HG02885 (cell line): Measurements from ENCODE around the gene OR10D3.
"Not testable (repeated sequence)": the region's sequence is repeated elsewhere in the genome, so short reads cannot be mapped to it uniquely, and the experiment has no call there.

Source experiments
- ATAC-seq: cut with Tn5 transposase; IDR thresholded peaks from one replicate; pipeline ENCODE4 v1.9.1; 2021; ENCODE audit warnings: mild to moderate bottlenecking; ENCODE audit not compliant: unreplicated experiment, poor library complexity

Gene OR10D3

GRCh38 chr11:124183068-124183467 is at the start of gene OR10D3:
OR10D3 (plus strand) TSS chr11:124183345; CDS start chr11:124185270, 1,925 bp downstream.
- no peak for ATAC-seq

GRCh38 chr11:124143034-124143433 is 40.1 kb upstream of the OR10D3 start:
- no peak for ATAC-seq

GRCh38 chr11:124147951-124148350 is 35.2 kb upstream of the OR10D3 start:
- no peak for ATAC-seq

GRCh38 chr11:124150684-124151083 is 32.5 kb upstream of the OR10D3 start:
- ATAC-seq, result no peak

GRCh38 chr11:124152770-124153407 is 30.3 kb upstream of the OR10D3 start:
- ATAC-seq, result no peak

GRCh38 chr11:124153821-124154220 is 29.3 kb upstream of the OR10D3 start:
- no peak for ATAC-seq

- no peak for ATAC-seq
Measured at GRCh38 chr11:124159481-124159880, 23.7 kb upstream of the OR10D3 start.

GRCh38 chr11:124160986-124161385 is 22.2 kb upstream of the OR10D3 start:
- no peak for ATAC-seq

GRCh38 chr11:124167826-124168231 is 15.3 kb upstream of the OR10D3 start:
- ATAC-seq, result no peak

- ATAC-seq, result no peak
Measured at GRCh38 chr11:124168796-124169195, 14.3 kb upstream of the OR10D3 start.

GRCh38 chr11:124170315-124170714 is 12.8 kb upstream of the OR10D3 start:
- ATAC-seq, result not testable (repeated sequence)

GRCh38 chr11:124170801-124171586 is 12.2 kb upstream of the OR10D3 start:
- ATAC-seq, result no peak

- no peak for ATAC-seq
Measured at GRCh38 chr11:124172101-124172500, 11.0 kb upstream of the OR10D3 start.

- no peak for ATAC-seq
Measured at GRCh38 chr11:124172599-124172998, 10.5 kb upstream of the OR10D3 start.

- no peak for ATAC-seq
Measured at GRCh38 chr11:124174001-124174583, 9.1 kb upstream of the OR10D3 start.

- ATAC-seq, result no peak
Measured at GRCh38 chr11:124176925-124177715, 6.0 kb upstream of the OR10D3 start.

- ATAC-seq, result no peak
Measured at GRCh38 chr11:124179310-124179709, 3.8 kb upstream of the OR10D3 start.

GRCh38 chr11:124190298-124191139 is 7.4 kb downstream of the OR10D3 start:
- no peak for ATAC-seq

- ATAC-seq, result no peak
Measured at GRCh38 chr11:124193221-124194010, 10.3 kb downstream of the OR10D3 start.
